Stimulated activated CD4-positive, alpha-beta T cell treated with anti-CD3 and anti-CD28 coated beads, TNF-alpha, amount 100 ng/mL, for 48 hours (primary cell): ENCODE measurements around the gene CERS6.

Experiments
- DNase-seq, 3 donors: peaks; one replicate each; pipeline ENCODE4 v3.0.0-alpha.2; 2020; ENCODE audit warnings: low read depth in 3 of 3

CERS6 gene

GRCh38 chr2:168699844-168700417 lies 243.9 kb downstream of the CERS6 start:
- DNase-seq = no peak

- no peak for DNase-seq
Measured at GRCh38 chr2:168700615-168701245, 244.7 kb downstream of the CERS6 start.

GRCh38 chr2:168702579-168702978 lies 246.5 kb downstream of the CERS6 start:
- no peak for DNase-seq

GRCh38 chr2:168703926-168704325 lies 247.9 kb downstream of the CERS6 start:
- DNase-seq = no peak

GRCh38 chr2:168705534-168706470 lies 249.7 kb downstream of the CERS6 start:
- no peak for DNase-seq

- no peak for DNase-seq
Measured at GRCh38 chr2:168706806-168707205, 250.7 kb downstream of the CERS6 start.

GRCh38 chr2:168708080-168708479 lies 252.0 kb downstream of the CERS6 start:
- DNase-seq = no peak

- no peak for DNase-seq
Measured at GRCh38 chr2:168710754-168711467, 254.8 kb downstream of the CERS6 start.

- DNase-seq = no peak
Measured at GRCh38 chr2:168712053-168712452, 256.0 kb downstream of the CERS6 start.

GRCh38 chr2:168713325-168713724 lies 257.3 kb downstream of the CERS6 start:
- DNase-seq = no peak

- DNase-seq = no peak
Measured at GRCh38 chr2:168715849-168716248, 259.8 kb downstream of the CERS6 start.

- DNase-seq = no peak
Measured at GRCh38 chr2:168716839-168717238, 260.8 kb downstream of the CERS6 start.

GRCh38 chr2:168717790-168718502 lies 261.9 kb downstream of the CERS6 start:
- no peak for DNase-seq

GRCh38 chr2:168718622-168719021 lies 262.6 kb downstream of the CERS6 start:
- no peak for DNase-seq

- DNase-seq = no peak
Measured at GRCh38 chr2:168719446-168719845, 263.4 kb downstream of the CERS6 start.

GRCh38 chr2:168722592-168722991 lies 266.5 kb downstream of the CERS6 start:
- DNase-seq = no peak

- no peak for DNase-seq
Measured at GRCh38 chr2:168723275-168723899, 267.3 kb downstream of the CERS6 start.

- DNase-seq = no peak
Measured at GRCh38 chr2:168726375-168726774, 270.3 kb downstream of the CERS6 start.

- no peak for DNase-seq
Measured at GRCh38 chr2:168727904-168728470, 271.9 kb downstream of the CERS6 start.

GRCh38 chr2:168729455-168729854 lies 273.4 kb downstream of the CERS6 start:
- no peak for DNase-seq

- no peak for DNase-seq
Measured at GRCh38 chr2:168730344-168730743, 274.3 kb downstream of the CERS6 start.
